ENCODE results near the gene MICAL3. TPM values are rescaled to one million over a fixed set of nuclear protein-coding genes. Genes with fewer than 3 reads are reported as not detected.

The MICAL3 gene
- total and polyA plus RNA-seq, 9 of the 15 experiments (the other 6 are each of a cell fraction or from before 2014, with no cell fraction given): 0.53 to 32.1 (median 12.3) TPM

- TF ChIP-seq, protein P1, sequence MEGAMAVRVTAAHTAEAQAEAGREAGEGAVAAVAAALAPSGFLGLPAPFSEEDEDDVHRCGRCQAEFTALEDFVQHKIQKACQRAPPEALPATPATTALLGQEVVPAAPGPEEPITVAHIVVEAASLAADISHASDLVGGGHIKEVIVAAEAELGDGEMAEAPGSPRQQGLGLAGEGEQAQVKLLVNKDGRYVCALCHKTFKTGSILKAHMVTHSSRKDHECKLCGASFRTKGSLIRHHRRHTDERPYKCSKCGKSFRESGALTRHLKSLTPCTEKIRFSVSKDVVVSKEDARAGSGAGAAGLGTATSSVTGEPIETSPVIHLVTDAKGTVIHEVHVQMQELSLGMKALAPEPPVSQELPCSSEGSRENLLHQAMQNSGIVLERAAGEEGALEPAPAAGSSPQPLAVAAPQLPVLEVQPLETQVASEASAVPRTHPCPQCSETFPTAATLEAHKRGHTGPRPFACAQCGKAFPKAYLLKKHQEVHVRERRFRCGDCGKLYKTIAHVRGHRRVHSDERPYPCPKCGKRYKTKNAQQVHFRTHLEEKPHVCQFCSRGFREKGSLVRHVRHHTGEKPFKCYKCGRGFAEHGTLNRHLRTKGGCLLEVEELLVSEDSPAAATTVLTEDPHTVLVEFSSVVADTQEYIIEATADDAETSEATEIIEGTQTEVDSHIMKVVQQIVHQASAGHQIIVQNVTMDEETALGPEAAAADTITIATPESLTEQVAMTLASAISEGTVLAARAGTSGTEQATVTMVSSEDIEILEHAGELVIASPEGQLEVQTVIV (CRISPR knock-in tag; IDR thresholded peaks at IDR 0.05; ENCODE audit: borderline replicate concordance): no peak
- TF ChIP-seq RUNX1 (IDR thresholded peaks at IDR 0.05; ENCODE audit: low read depth): no peak
- no peak for TF ChIP-seq MBD2 (IDR thresholded peaks at IDR 0.05; ENCODE audit: borderline replicate concordance, low read depth)
- peak; percentile 29; the same call in 1 of the 2 replicates for TF ChIP-seq ZBTB40 (IDR thresholded peaks at IDR 0.05)
- TF ChIP-seq ZBTB40 (CRISPR knock-in tag; IDR thresholded peaks at IDR 0.05): no peak
- no peak for TF ChIP-seq ZNF766 (CRISPR knock-in tag; conservative IDR thresholded peaks at IDR 0.05)
- no peak for TF ChIP-seq U2AF1 (optimal IDR thresholded peaks at IDR 0.05; ENCODE audit: low read depth, low read length)
- no peak for TF ChIP-seq ZNF445 (CRISPR knock-in tag; IDR thresholded peaks at IDR 0.05; ENCODE audit: low read depth)
- no peak for TF ChIP-seq COPS2 (conservative IDR thresholded peaks at IDR 0.05)
- peak; percentile 58 for TF ChIP-seq KDM5B (IDR thresholded peaks at IDR 0.05; ENCODE audit: insufficient replicate concordance, low read depth, low read length)
- no peak for TF ChIP-seq ZNF217 (CRISPR knock-in tag; IDR thresholded peaks at IDR 0.05)
- TF ChIP-seq GATA2 (CRISPR knock-in tag; IDR thresholded peaks at IDR 0.05): no peak
- peak; percentile 92 for TF ChIP-seq GATAD2B (IDR thresholded peaks at IDR 0.05; ENCODE audit: borderline replicate concordance)
- no peak for TF ChIP-seq SMARCE1 (IDR thresholded peaks at IDR 0.05)
- peak; percentile 72 for TF ChIP-seq RB1 (IDR thresholded peaks at IDR 0.05; ENCODE audit: low read depth)
- no peak for TF ChIP-seq ZNF124 (CRISPR knock-in tag; IDR thresholded peaks at IDR 0.05)
- TF ChIP-seq ZNF324 (CRISPR knock-in tag; IDR thresholded peaks at IDR 0.05): no peak
- TF ChIP-seq ZNF133 (CRISPR knock-in tag; IDR thresholded peaks at IDR 0.05): no peak
- TF ChIP-seq HDGF (IDR thresholded peaks at IDR 0.05): no peak
These were observed 250.0 kb downstream of the MICAL3 start, which contains the start of gene BID (continued) for GRCh38 chr22:17774206-17774925.

All from K562 (cell line).